ENCODE measurements around the gene RAB6B.

Gene RAB6B

DNA sequence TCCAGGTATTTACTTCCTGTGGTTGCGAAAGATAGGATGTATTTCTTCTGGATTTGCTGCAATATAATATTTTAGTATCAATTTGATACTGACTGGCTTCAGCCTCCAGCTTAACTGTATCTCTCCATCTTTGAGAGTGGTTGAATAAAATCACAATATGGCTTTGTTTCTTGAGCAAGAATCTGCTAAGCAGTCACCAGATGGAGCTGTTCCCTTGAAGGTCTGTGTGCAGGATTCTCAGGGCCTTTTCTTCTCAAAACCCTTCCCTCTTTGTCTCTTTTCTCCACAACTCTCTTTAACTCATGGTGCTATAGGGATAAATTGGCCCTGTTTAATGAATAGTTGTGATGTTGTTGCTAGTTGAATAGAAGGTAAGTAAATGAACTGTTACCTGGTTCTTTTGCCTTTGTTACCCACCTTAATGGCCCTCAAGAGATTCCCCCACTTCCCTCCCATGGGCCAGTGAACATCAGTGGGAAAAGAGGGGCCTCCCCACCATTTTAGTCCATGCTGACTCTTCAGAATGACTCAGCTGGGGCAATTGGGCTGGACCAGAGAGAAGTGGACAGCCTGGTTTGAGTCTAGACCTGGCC is 34.8 kb upstream of the RAB6B start:
- peak; percentile 73 for DNase-seq

DNA sequence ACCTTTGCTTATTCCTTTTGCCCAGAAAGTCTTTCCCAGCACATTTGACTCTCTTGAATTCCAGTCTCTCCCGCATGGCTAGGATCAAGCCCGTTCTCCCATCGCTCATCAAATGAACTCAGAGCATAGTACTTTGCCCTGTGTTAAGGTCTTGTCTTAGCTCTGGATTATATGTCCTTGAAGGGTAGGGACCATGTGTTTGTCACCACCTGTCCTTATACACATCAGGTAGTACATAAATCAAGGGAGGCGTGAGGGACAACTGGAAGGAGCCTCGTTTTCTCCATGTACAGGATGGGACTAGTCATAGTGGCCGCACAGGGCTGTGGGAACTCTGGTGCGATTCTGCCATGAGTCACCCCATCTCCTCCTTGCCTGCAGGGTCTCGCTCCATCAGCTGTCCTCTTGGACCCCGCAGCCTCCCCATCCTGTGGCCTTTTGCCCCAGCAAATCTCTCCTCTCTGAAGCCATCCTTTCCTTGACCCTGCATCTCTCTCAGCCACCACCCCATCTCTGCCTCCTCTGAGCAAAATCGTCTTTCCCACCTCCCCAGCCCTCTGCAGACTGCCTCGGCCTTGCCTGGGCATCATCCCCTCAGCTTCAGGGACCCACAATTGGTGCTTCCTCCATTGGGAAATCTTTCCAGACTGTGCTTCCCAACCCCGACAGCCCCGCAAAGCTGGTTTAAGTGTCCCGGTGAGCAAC is 33.4 kb upstream of the RAB6B start:
- DNase-seq = no peak

DNA sequence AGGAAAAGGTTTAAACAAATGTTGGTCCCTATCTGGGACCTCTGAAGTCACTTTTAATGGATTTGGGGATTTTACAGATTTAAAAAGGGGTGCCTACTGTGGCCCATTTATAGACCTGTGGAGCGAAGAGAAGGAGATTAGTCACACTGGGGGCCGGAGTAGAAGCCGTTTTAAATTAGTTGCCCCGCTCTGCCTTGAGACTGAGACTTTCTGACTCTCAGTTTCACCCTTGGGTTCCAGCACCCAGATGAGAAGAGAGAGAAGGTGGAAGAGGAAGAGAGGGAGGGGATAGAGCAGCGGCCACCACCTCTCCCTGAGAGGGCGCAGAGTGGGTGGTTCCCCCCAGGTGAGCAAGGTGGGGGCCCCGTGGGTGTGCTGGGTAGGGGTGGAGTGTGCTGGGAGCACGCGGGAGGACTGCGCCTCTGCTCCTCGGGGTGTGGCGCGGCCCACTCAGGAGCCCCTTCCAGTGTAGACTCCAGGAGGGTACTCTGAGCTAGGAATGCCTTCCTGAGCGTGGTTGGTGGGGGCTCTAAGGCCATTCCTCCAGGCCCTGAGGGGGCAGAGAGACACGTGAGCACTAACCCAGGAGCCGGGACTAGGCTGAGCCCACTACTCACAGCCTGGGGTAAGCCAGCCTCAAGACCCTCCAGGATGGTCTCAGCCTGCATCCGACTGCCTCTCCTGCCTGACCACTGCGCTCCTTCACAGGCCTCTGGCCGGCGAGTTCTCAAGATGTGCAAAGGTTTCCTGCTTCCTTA is 32.6 kb upstream of the RAB6B start:
- DNase-seq = no peak

DNA sequence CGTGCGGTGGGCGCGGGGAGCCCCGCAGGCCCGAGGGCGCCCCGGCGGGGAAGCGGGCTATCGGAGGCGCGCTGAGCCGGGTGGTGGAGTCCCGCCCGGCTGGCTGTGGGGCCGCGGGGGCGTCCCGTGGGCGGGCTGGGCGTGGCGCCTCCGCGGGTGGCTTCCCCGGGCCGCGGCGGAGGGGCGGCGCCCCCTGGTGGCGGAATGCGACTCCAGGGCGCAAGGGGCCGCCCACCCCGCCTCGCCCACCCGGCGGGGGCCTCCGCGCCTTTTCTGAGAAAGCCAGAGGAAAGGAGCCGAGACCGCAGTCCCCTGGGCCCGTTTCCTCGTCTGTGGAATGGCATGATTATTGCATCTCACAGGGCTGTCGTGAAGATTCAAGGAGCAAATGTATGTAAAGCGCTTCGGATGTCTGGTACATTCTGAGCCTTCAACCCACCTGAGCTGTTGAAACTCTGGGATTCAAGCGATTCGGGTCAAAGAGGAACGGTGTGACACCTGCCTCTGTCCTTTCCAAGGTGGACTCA is 31.9 kb upstream of the RAB6B start:
- DNase-seq = peak; percentile 37

- DNase-seq = peak; percentile 42
Observed at GRCh38 chr3:133926736-133927539, 31.3 kb upstream of the RAB6B start.

- DNase-seq = no peak
Observed at GRCh38 chr3:133925960-133926735, 30.5 kb upstream of the RAB6B start.

- peak; percentile 35 for DNase-seq
Observed at GRCh38 chr3:133924041-133924440, 28.4 kb upstream of the RAB6B start.

GRCh38 chr3:133921592-133921991 is 25.9 kb upstream of the RAB6B start:
- DNase-seq = no peak

- no peak for DNase-seq
Observed at GRCh38 chr3:133917144-133917543, 21.5 kb upstream of the RAB6B start.

DNA sequence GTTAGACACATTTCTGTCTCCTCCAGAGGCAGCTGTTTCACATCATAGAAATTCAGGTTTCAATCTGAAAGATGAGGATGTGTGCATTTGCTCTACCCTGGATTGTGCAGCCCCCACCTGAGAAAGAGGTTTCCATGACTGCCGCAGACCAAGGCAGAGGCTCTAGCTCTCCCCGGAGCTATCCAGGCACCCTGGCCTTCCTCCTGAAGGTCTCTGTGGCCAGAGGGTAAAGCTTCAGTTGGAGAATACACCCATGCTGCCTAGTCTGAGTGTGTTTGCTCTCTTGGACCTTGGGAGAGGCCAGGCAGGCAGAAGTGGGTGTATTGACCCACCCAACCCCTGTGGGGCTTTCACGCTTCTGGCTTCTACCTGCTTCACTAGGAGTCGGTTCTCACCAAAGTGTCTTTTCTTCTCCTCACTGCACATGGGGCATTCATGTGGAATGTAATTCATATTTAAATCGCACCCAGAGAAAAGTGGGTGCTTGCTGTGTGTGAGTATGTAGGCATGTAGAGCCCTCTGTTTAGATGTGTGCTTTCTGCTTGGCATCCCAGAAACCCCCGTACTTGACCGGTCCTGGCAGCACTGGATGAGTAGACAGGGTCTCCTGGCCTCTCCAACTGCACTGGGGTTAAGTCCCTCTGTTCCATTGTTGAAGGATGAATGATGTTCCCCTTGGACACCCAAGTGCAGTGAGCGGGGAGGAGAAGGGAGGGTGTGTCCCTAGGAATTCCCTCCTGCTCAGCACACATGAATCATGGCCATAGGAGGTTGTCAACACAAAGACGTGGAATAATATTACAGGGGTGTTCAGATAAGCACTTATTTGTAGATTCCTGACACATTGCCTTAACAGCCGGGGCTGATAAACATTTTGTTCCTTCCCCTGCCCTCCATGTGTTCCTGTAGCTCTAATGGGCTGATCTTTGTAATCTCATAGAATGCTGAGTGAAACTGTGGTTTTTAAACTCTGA is 20.3 kb upstream of the RAB6B start:
- DNase-seq = no peak

GRCh38 chr3:133914839-133915600 is 19.3 kb upstream of the RAB6B start:
- no peak for DNase-seq

DNA sequence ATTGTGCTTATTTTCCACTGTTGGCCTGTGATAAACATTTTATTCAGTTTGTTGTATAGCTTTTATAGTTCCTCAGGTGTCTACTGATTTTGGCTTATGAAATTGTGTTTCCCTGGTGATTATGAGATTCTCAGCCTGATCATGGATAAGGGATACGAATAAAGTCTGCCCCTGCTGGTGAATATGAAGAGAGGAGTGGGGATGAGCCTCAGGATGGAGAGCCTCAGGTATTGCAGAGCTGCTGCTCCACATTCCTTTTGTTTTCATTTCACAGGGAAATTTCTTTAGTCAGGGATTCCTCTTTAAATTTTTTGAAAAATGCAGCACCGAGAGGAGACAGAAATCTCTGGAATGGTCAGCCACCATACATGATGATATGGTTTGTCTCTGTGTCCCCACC is 14.7 kb upstream of the RAB6B start:
- no peak for DNase-seq

DNA sequence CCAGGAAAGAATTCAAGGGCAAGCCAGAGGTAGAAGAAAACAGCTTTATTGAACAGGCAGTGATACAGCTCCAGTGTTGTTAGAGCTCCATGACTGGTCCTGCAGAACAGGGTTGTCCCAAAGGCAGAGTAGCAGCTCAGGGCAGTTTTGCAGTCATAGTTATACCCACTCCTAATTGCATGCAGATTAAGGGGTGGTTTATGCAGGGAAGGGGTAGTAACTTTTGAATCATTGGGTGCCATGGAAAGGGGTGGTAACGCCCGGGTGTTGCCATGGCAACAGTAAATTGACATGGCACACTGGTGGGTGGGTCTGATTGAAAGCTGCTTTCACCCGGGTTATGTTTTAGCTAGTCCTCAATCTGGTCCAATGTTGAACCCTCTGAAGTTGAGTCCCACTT is 9.7 kb upstream of the RAB6B start:
- no peak for DNase-seq

DNA sequence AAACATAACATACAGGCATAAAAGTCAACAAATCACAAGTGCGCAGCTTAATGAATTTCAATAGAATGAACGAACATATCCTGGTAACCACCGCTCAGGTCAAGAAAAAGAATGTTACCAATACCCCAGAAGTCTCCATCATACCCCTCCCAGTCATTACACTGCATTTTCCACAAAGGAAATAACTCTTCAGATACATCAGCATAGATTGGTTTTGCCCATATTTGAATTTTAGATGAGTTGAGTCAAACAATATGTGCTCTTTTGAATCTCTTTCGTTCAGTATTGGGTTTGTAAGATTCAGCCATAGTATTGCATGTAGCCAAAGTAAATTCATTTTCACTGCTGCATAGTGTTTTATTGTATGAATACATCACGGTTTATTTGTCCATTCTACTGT is 6.2 kb upstream of the RAB6B start:
- no peak for DNase-seq

DNA sequence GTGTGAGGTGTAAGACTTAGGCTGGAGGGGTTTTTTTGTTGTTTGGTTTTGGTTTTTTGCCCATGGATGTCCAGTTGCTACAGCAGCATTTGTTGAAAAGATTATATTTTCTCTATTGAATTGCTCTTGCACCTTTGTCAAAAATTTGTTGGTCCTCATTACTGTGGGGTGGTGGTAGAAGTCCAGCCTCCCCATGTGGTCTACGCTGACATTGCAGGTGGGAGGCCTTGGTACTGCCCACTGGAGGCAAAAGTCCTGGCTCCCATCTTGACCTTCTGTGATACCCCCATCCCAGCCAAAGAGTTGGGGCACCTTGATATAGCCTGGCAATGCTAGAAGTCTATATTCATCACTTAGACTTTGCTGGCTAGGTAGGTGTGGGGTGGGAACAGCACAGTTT is 5.4 kb upstream of the RAB6B start:
- DNase-seq = no peak

DNA sequence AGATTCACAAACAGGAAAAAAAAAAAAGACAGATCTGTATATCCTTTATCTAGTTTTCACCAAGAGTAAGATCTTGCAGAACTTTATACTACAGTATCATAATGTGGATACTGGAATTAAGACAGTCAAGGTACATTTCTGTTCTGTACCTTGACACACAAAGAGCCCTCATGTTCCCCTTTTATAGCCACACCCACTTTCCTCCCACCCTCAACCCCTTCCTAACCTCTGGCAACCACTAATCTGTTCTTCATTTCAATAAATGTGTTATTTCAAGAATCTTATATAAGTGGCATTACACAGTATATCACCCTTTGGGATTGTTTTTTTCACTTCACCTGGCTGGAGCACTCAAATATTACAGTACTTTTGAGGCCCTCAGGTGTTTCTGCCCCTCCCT is 3.6 kb upstream of the RAB6B start:
- no peak for DNase-seq

- no peak for DNase-seq
Observed at GRCh38 chr3:133897547-133897946, 1.9 kb upstream of the RAB6B start.

- no peak for DNase-seq
Observed at GRCh38 chr3:133896002-133896761, 500 bp upstream of the RAB6B start.
